Measurements from ENCODE around the gene KLHL29.
"Not testable (repeated sequence)": the region's sequence is repeated elsewhere in the genome, so short reads cannot be mapped to it uniquely, and the experiment has no call there.

KLHL29 gene

DNA sequence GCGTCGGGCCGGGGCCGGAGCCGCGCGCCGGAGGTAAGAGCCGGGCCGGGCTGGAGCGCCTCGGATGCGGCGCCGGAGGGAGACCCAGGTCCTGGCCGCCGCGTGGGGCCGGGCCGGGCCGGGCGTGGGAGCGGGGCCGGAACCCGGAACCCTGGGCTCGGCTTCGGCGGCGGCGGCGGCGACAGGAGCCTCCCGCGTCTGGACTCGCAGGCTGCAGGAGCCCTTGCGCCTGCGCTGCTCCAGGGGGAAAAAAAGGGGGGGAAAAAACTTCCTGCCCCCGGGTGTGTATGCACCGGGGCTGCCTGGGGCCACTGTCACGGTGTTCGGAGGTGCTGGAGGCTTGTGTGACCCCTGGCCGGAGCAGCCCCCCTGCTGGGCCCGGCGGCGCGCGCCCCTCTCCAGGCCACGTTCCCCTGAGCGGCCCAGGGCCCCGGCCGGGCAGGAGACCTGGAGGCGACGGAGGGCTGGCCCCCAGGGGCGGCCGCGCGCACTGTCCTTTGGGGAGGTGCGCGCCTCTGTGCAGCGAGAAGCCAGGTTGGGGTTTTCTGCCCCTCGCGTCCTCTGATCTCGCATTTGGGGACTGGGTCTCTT is 864 bp downstream of the KLHL29 start:
- H3K9me3 ChIP-seq (ENCODE audit: control insufficient read depth in 1 of 2, low read length in 2 of 2): no peaks in the 10 kb centered on the region
- peak overlapping the region; percentile 69 to 74 for H3K4me3 ChIP-seq (ENCODE audit: low read depth in 1 of 2, low read length in 2 of 2)
- peaks cover 0 to 7% of the 10 kb centered on the region in 2 donors for H3K4me1 ChIP-seq (ENCODE audit: control insufficient read depth in 1 of 2, insufficient read depth in 2 of 2, low read length in 2 of 2)
- H3K36me3 ChIP-seq (ENCODE audit: control insufficient read depth in 1 of 2, insufficient read depth in 2 of 2, low read length in 2 of 2): no peaks in the 10 kb centered on the region
- no peaks in the 10 kb centered on the region for H3K27me3 ChIP-seq (ENCODE audit: low read depth, low read length)
- peak overlapping the region; percentile 45 for H3K27ac ChIP-seq (ENCODE audit: low read length)

- no peaks in the 10 kb centered on the region for H3K9me3 ChIP-seq (ENCODE audit: control insufficient read depth in 1 of 2, low read length in 2 of 2)
- no peaks in the 10 kb centered on the region for H3K36me3 ChIP-seq (ENCODE audit: control insufficient read depth in 1 of 2, insufficient read depth in 2 of 2, low read length in 2 of 2)
- peaks cover 0 to 7% of the 10 kb centered on the region in 2 donors for H3K4me1 ChIP-seq (ENCODE audit: control insufficient read depth in 1 of 2, insufficient read depth in 2 of 2, low read length in 2 of 2)
- peak overlapping the region; percentile 45 for H3K27ac ChIP-seq (ENCODE audit: low read length)
- peak overlapping the region; percentile 69 to 74 for H3K4me3 ChIP-seq (ENCODE audit: low read depth in 1 of 2, low read length in 2 of 2)
- no peaks in the 10 kb centered on the region for H3K27me3 ChIP-seq (ENCODE audit: low read depth, low read length)
Observed at GRCh38 chr2:23386339-23387220, 1.6 kb downstream of the KLHL29 start.

- H3K36me3 ChIP-seq (ENCODE audit: control insufficient read depth in 1 of 2, insufficient read depth in 2 of 2, low read length in 2 of 2): no peaks in the 10 kb centered on the region
- H3K9me3 ChIP-seq (ENCODE audit: control insufficient read depth in 1 of 2, low read length in 2 of 2): no peaks in the 10 kb centered on the region
- H3K27ac ChIP-seq (ENCODE audit: low read length): no peak overlapping the region
- H3K4me1 ChIP-seq (ENCODE audit: control insufficient read depth in 1 of 2, insufficient read depth in 2 of 2, low read length in 2 of 2): peaks cover 0 to 7% of the 10 kb centered on the region in 2 donors
- peak overlapping the region; percentile 69 to 74 for H3K4me3 ChIP-seq (ENCODE audit: low read depth in 1 of 2, low read length in 2 of 2)
- H3K27me3 ChIP-seq (ENCODE audit: low read depth, low read length): no peaks in the 10 kb centered on the region
Observed at GRCh38 chr2:23387221-23387550, 2.2 kb downstream of the KLHL29 start.

DNA sequence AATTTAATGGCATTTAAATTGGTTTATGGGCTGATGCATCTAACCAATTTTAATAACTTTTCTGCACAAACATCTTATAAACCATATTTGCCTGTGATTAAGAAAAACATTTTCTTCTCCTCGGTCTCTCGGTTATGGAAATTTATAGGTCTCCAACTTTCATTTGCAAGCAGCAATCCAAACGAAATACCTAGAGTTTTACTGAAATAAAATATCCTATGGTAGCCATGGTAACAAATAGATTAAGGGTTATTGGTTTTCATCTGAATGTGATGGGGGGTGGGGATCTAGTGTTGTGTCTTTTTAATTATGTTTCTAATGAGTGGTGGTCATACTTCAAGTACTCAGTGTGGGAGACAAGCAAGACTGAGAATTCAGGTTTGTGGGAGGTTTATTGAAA is 2.9 kb downstream of the KLHL29 start:
- H3K4me1 ChIP-seq (ENCODE audit: control insufficient read depth in 1 of 2, insufficient read depth in 2 of 2, low read length in 2 of 2): peaks cover 0 to 7% of the 10 kb centered on the region in 2 donors

GRCh38 chr2:23388294-23388693 is 3.3 kb downstream of the KLHL29 start:
- Histone ChIP-seq H3K27me3 (ENCODE audit: low read depth, low read length) (no peaks in the 10 kb centered on the region), H3K36me3 (ENCODE audit: control insufficient read depth in 1 of 2, insufficient read depth in 2 of 2, low read length in 2 of 2) (no peaks in the 10 kb centered on the region), H3K4me3 (ENCODE audit: low read depth in 1 of 2, low read length in 2 of 2) (no peak overlapping the region), H3K4me1 (ENCODE audit: control insufficient read depth in 1 of 2, insufficient read depth in 2 of 2, low read length in 2 of 2) (peaks cover 0 to 7% of the 10 kb centered on the region in 2 donors), H3K9me3 (ENCODE audit: control insufficient read depth in 1 of 2, low read length in 2 of 2) (no peaks in the 10 kb centered on the region), H3K27ac (ENCODE audit: low read length) (no peak overlapping the region)

More for the DNA sequence above, 2.9 kb downstream of the KLHL29 start:
- Histone ChIP-seq H3K27me3 (ENCODE audit: low read depth, low read length) (no peaks in the 10 kb centered on the region), H3K9me3 (ENCODE audit: control insufficient read depth in 1 of 2, low read length in 2 of 2) (no peaks in the 10 kb centered on the region), H3K4me3 (ENCODE audit: low read depth in 1 of 2, low read length in 2 of 2) (peak overlapping the region in 1 of 2 donors; percentile 74), H3K27ac (ENCODE audit: low read length) (no peak overlapping the region), H3K36me3 (ENCODE audit: control insufficient read depth in 1 of 2, insufficient read depth in 2 of 2, low read length in 2 of 2) (no peaks in the 10 kb centered on the region)

GRCh38 chr2:23388756-23389514 is 4.0 kb downstream of the KLHL29 start:
- Histone ChIP-seq H3K9me3 (ENCODE audit: control insufficient read depth in 1 of 2, low read length in 2 of 2) (no peaks in the 10 kb centered on the region), H3K27ac (ENCODE audit: low read length) (no peak overlapping the region), H3K4me1 (ENCODE audit: control insufficient read depth in 1 of 2, insufficient read depth in 2 of 2, low read length in 2 of 2) (peaks cover 0 to 7% of the 10 kb centered on the region in 2 donors), H3K27me3 (ENCODE audit: low read depth, low read length) (no peaks in the 10 kb centered on the region), H3K4me3 (ENCODE audit: low read depth in 1 of 2, low read length in 2 of 2) (no peak overlapping the region), H3K36me3 (ENCODE audit: control insufficient read depth in 1 of 2, insufficient read depth in 2 of 2, low read length in 2 of 2) (no peaks in the 10 kb centered on the region)

DNA sequence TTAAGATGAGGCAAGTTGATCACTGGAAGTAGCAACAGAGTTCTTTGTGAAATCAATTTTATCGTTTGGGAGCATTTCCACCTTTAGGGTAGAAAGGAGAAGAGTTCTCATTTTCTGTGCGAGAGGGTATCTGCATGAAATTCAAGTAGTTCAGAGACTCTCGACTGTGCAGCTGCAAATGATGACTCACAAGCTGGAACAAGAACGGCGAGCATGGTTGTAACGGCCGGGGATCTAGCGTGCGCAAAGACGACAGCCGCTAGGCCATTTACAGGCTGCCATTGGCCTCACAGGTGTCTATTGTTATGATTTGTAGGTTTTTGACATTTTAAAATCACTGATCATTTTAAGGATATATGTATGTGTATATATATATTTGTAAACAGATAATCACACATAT is 5.2 kb downstream of the KLHL29 start:
- H3K4me3 ChIP-seq (ENCODE audit: low read depth in 1 of 2, low read length in 2 of 2): no peak overlapping the region
- H3K4me1 ChIP-seq (ENCODE audit: control insufficient read depth in 1 of 2, insufficient read depth in 2 of 2, low read length in 2 of 2): peaks cover 0 to 7% of the 10 kb centered on the region in 2 donors
- no peaks in the 10 kb centered on the region for H3K27me3 ChIP-seq (ENCODE audit: low read depth, low read length)
- H3K36me3 ChIP-seq (ENCODE audit: control insufficient read depth in 1 of 2, insufficient read depth in 2 of 2, low read length in 2 of 2): no peaks in the 10 kb centered on the region
- no peaks in the 10 kb centered on the region for H3K9me3 ChIP-seq (ENCODE audit: control insufficient read depth in 1 of 2, low read length in 2 of 2)
- H3K27ac ChIP-seq (ENCODE audit: low read length): no peak overlapping the region

- H3K36me3 ChIP-seq (ENCODE audit: control insufficient read depth in 1 of 2, insufficient read depth in 2 of 2, low read length in 2 of 2); H3K27ac ChIP-seq (ENCODE audit: low read length); H3K27me3 ChIP-seq (ENCODE audit: low read depth, low read length); H3K9me3 ChIP-seq (ENCODE audit: control insufficient read depth in 1 of 2, low read length in 2 of 2); H3K4me3 ChIP-seq (ENCODE audit: low read depth in 1 of 2, low read length in 2 of 2); H3K4me1 ChIP-seq (ENCODE audit: control insufficient read depth in 1 of 2, insufficient read depth in 2 of 2, low read length in 2 of 2): not testable (repeated sequence)
Observed at GRCh38 chr2:23391237-23391736, 6.3 kb downstream of the KLHL29 start.

GRCh38 chr2:23393722-23394121 is 8.7 kb downstream of the KLHL29 start:
- Histone ChIP-seq H3K27ac (ENCODE audit: low read length) (no peak overlapping the region), H3K4me1 (ENCODE audit: control insufficient read depth in 1 of 2, insufficient read depth in 2 of 2, low read length in 2 of 2) (no peaks in the 10 kb centered on the region), H3K4me3 (ENCODE audit: low read depth in 1 of 2, low read length in 2 of 2) (no peak overlapping the region), H3K9me3 (ENCODE audit: control insufficient read depth in 1 of 2, low read length in 2 of 2) (no peaks in the 10 kb centered on the region), H3K36me3 (ENCODE audit: control insufficient read depth in 1 of 2, insufficient read depth in 2 of 2, low read length in 2 of 2) (no peaks in the 10 kb centered on the region), H3K27me3 (ENCODE audit: low read depth, low read length) (no peaks in the 10 kb centered on the region)

- H3K4me3 ChIP-seq (ENCODE audit: low read depth in 1 of 2, low read length in 2 of 2): no peak overlapping the region
- no peaks in the 10 kb centered on the region for H3K27me3 ChIP-seq (ENCODE audit: low read depth, low read length)
- no peaks in the 10 kb centered on the region for H3K9me3 ChIP-seq (ENCODE audit: control insufficient read depth in 1 of 2, low read length in 2 of 2)
- H3K36me3 ChIP-seq (ENCODE audit: control insufficient read depth in 1 of 2, insufficient read depth in 2 of 2, low read length in 2 of 2): no peaks in the 10 kb centered on the region
- H3K27ac ChIP-seq (ENCODE audit: low read length): no peak overlapping the region
- H3K4me1 ChIP-seq (ENCODE audit: control insufficient read depth in 1 of 2, insufficient read depth in 2 of 2, low read length in 2 of 2): no peaks in the 10 kb centered on the region
Observed at GRCh38 chr2:23394700-23395099, 9.7 kb downstream of the KLHL29 start.

DNA sequence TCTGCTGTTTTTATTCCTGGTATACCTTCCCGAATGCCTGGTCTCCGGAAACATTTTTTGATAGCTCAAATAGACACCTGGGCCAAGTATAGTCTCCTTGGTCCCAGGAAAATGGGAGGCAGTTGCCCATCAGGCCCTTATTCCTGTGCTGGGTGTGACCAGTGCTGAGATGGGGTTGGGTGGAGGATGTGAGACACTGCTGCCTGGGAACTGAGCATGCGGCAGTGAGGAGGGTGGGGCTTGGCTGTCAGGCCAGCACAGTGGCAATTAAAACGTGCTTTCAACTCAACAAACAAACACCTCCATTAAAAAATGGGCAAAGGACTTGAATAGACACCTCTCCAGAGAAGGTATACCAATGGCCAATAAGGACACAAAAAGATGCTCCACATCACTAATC is 12.5 kb downstream of the KLHL29 start:
- Histone ChIP-seq H3K4me3 (ENCODE audit: low read depth in 1 of 2, low read length in 2 of 2) (no peak overlapping the region), H3K9me3 (ENCODE audit: control insufficient read depth in 1 of 2, low read length in 2 of 2) (no peaks in the 10 kb centered on the region), H3K4me1 (ENCODE audit: control insufficient read depth in 1 of 2, insufficient read depth in 2 of 2, low read length in 2 of 2) (peaks cover 0 to 5% of the 10 kb centered on the region in 2 donors), H3K27ac (ENCODE audit: low read length) (no peak overlapping the region), H3K36me3 (ENCODE audit: control insufficient read depth in 1 of 2, insufficient read depth in 2 of 2, low read length in 2 of 2) (no peaks in the 10 kb centered on the region), H3K27me3 (ENCODE audit: low read depth, low read length) (no peaks in the 10 kb centered on the region)
